HCT116 (cell line): ENCODE measurements around the gene FBXO40. TPM values are rescaled to one million over a fixed set of nuclear protein-coding genes. Genes with fewer than 3 reads are reported as not detected.

ENCODE experiments used
- ATAC-seq: fragments of 200-7000 bp; cut with Tn5 transposase; 2 replicates; pipeline ENCODE4 v1.9.1; 2020; ENCODE audit warnings: mild to moderate bottlenecking, moderate library complexity
- BruUV-seq: library from RNA; stranded (reverse); fragments of 400-500 nt; replicated peaks from 2 replicates; lab custom pipeline; 2021; lab: Mats Ljungman, UMichigan
- CTCF ChIA-PET: fragments of 300-600 bp; sonication (Branson Sonifier 250); formaldehyde crosslinking; loops from one replicate; lab custom pipeline; 2021; ENCODE audit warnings: antibody characterized with exemption; lab: Charles Lee
- POLR2A ChIA-PET: fragments of 300-600, 350-600 bp; sonication (Branson Sonifier 250); formaldehyde crosslinking; loops from one replicate; lab custom pipeline; 2021; ENCODE audit warnings: antibody characterized with exemption; lab: Charles Lee
- RAD21 ChIA-PET, 2 experiments: fragments of 300-600 bp; sonication (Branson Sonifier 250); formaldehyde crosslinking; loops; one replicate each; lab custom pipeline; 2023; ENCODE audit warnings: low total read pairs in 2 of 2; ENCODE audit not compliant: uncharacterized antibody in 2 of 2, unreplicated experiment in 2 of 2, low non-redundant PET in 1 of 2; lab: Charles Lee
- DNase-seq: peaks from one replicate; pipeline ENCODE4 v3.0.0-alpha.2; 2010; ENCODE audit warnings: low read depth, low spot score
- H2AFZ ChIP-seq: fragments of 200-600 bp; shearing (Covaris generic), sonication (generic); 2 replicates; pipeline ENCODE4 v1.6.1; 2017; ENCODE audit warnings: low read depth, mixed run types, mixed read lengths, antibody characterized with exemption, low read length; ENCODE audit not compliant: poor library complexity, severe bottlenecking
- H3K27ac ChIP-seq: 2 replicates; pipeline ENCODE4 v1.5.1; 2012; ENCODE audit warnings: low read depth, low read length
- H3K27me3 ChIP-seq: fragments of 200-600 bp; sonication (generic); 2 replicates; pipeline ENCODE4 v1.6.1; 2016; ENCODE audit warnings: mixed run types, low read length, mixed read lengths; ENCODE audit not compliant: insufficient read depth
- H3K36me3 ChIP-seq, 2 experiments: fragments of 200-500 bp in 1 of 2; fragments of 200-600 bp in 1 of 2; sonication (Bioruptor generic) in 1 of 2; sonication (generic) in 1 of 2; 2 replicates each; pipeline versions ENCODE4 v1.5.1 to v1.6.1; 2014 to 2016; ENCODE audit warnings: low read length in 2 of 2, inconsistent platforms in 1 of 2, mixed read lengths in 1 of 2, mixed run types in 1 of 2; ENCODE audit not compliant: insufficient read depth in 2 of 2, control insufficient read depth in 1 of 2
- H3K4me1 ChIP-seq, 2 experiments: fragments of 200-600 bp in 1 of 2; sonication (generic) in 1 of 2; 2 replicates each; pipeline versions ENCODE4 v1.5.1 to v1.6.1; 2012 to 2017; ENCODE audit warnings: low read length in 2 of 2, inconsistent platforms in 1 of 2, mild to moderate bottlenecking in 1 of 2, mixed read lengths in 1 of 2, mixed run types in 1 of 2, moderate library complexity in 1 of 2; ENCODE audit not compliant: insufficient read depth in 2 of 2, control insufficient read depth in 1 of 2
- H3K4me2 ChIP-seq: fragments of 200-600 bp; sonication (generic); 2 replicates; pipeline ENCODE4 v1.6.1; 2017; ENCODE audit warnings: mixed run types, low read length, mixed read lengths
- H3K4me3 ChIP-seq, 2 experiments: fragments of 200-600 bp in 1 of 2; sonication (generic) in 1 of 2; replicated peaks in 1 of 2; 2 replicates each; pipeline ENCODE4 v1.5.1; 2011 to 2016; ENCODE audit warnings: low read length in 2 of 2, control low read depth in 1 of 2, low read depth in 1 of 2, mild to moderate bottlenecking in 1 of 2, mixed read lengths in 1 of 2, mixed run types in 1 of 2
- H3K79me2 ChIP-seq: fragments of 200-600 bp; sonication (generic); 2 replicates; pipeline ENCODE4 v1.6.1; 2017; ENCODE audit warnings: mild to moderate bottlenecking, mixed run types, low read length, moderate library complexity, mixed read lengths; ENCODE audit not compliant: insufficient read depth
- H3K9ac ChIP-seq: fragments of 200-600 bp; sonication (generic); 2 replicates; pipeline ENCODE4 v1.6.1; 2016; ENCODE audit warnings: low read length, mixed read lengths
- H3K9me2 ChIP-seq: fragments of 200-600 bp; sonication (generic), shearing (Covaris generic); 2 replicates; pipeline ENCODE4 v1.6.1; 2017; ENCODE audit warnings: mixed run types, mild to moderate bottlenecking, moderate library complexity; ENCODE audit not compliant: insufficient read depth
- H3K9me3 ChIP-seq, 2 experiments: fragments of 200-500 bp in 1 of 2; fragments of 200-600 bp in 1 of 2; sonication (Bioruptor generic) in 1 of 2; sonication (generic) in 1 of 2; 2 replicates each; pipeline ENCODE4 v1.6.1; 2014 to 2017; ENCODE audit warnings: low read length in 2 of 2, mixed read lengths in 2 of 2, inconsistent platforms in 1 of 2, low read depth in 1 of 2, mild to moderate bottlenecking in 1 of 2, mixed run types in 1 of 2, moderate library complexity in 1 of 2; ENCODE audit not compliant: control insufficient read depth in 1 of 2, insufficient read depth in 1 of 2
- H4K20me1 ChIP-seq: fragments of 200-600 bp; sonication (generic), shearing (Covaris generic); 2 replicates; pipeline ENCODE4 v1.6.1; 2017; ENCODE audit warnings: mixed run types, mild to moderate bottlenecking, moderate library complexity; ENCODE audit not compliant: insufficient read depth
- CBX3 ChIP-seq: IDR thresholded peaks from 2 replicates; pipeline ENCODE4 v1.6.1; 2012; ENCODE audit warnings: low read depth
- CEBPB ChIP-seq: IDR thresholded peaks from 2 replicates; pipeline ENCODE4 v1.6.1; 2012; ENCODE audit warnings: low read depth
- CTCF ChIP-seq, 3 experiments: fragments of 200-600 bp in 1 of 3; sonication (generic) in 1 of 3; IDR thresholded peaks in 2 of 3; conservative IDR thresholded peaks in 1 of 3; 2 replicates each; pipeline ENCODE4 v1.5.1; 2012 to 2017; ENCODE audit warnings: low read depth in 2 of 3, low read length in 2 of 3, antibody characterized with exemption in 1 of 3, borderline replicate concordance in 1 of 3, control low read depth in 1 of 3, mild to moderate bottlenecking in 1 of 3, mixed read lengths in 1 of 3, mixed run types in 1 of 3, moderate library complexity in 1 of 3; ENCODE audit not compliant: insufficient read depth in 1 of 3
- EGR1 ChIP-seq: IDR thresholded peaks from 2 replicates; pipeline ENCODE4 v1.6.1; 2012; ENCODE audit warnings: low read depth
- ELF1 ChIP-seq: IDR thresholded peaks from 2 replicates; pipeline ENCODE4 v1.6.1; 2012; ENCODE audit warnings: low read depth, borderline replicate concordance
- EZH2 ChIP-seq: fragments of 200-600 bp; sonication (generic); IDR thresholded peaks from 2 replicates; pipeline ENCODE4 v1.6.1; 2017; ENCODE audit warnings: antibody characterized with exemption, mixed run types
- FOSL1 ChIP-seq: IDR thresholded peaks from 2 replicates; pipeline ENCODE4 v1.6.1; 2012; ENCODE audit warnings: low read depth
- MAX ChIP-seq: IDR thresholded peaks from 2 replicates; pipeline ENCODE4 v1.6.1; 2012
- POLR2A ChIP-seq: IDR thresholded peaks from 2 replicates; pipeline ENCODE4 v1.7.0; 2011; ENCODE audit warnings: borderline replicate concordance; ENCODE audit not compliant: insufficient read depth, insufficient read length; ENCODE audit errors: extremely low read depth
- POLR2AphosphoS5 ChIP-seq: IDR thresholded peaks from 2 replicates; pipeline ENCODE4 v1.6.1; 2011; ENCODE audit warnings: mild to moderate bottlenecking, low read depth, low read length, moderate library complexity
- RAD21 ChIP-seq: IDR thresholded peaks from 2 replicates; pipeline ENCODE4 v1.6.1; 2012; ENCODE audit warnings: low read depth, mild to moderate bottlenecking
- SIN3A ChIP-seq: IDR thresholded peaks from 2 replicates; pipeline ENCODE4 v1.6.1; 2012; ENCODE audit warnings: low read depth
- SP1 ChIP-seq: IDR thresholded peaks from 2 replicates; pipeline ENCODE4 v1.6.1; 2012; ENCODE audit warnings: low read depth
- SRF ChIP-seq: IDR thresholded peaks from 2 replicates; pipeline ENCODE4 v1.6.1; 2012; ENCODE audit warnings: low read depth
- TCF7L2 ChIP-seq: IDR thresholded peaks from 2 replicates; pipeline ENCODE4 v1.7.0; 2011; ENCODE audit warnings: borderline replicate concordance, inconsistent platforms; ENCODE audit not compliant: insufficient read depth, insufficient read length; ENCODE audit errors: extremely low read depth
- YY1 ChIP-seq: IDR thresholded peaks from 2 replicates; pipeline ENCODE4 v1.6.1; 2011; ENCODE audit warnings: low read length, low read depth, moderate library complexity, mild to moderate bottlenecking; ENCODE audit not compliant: insufficient replicate concordance; ENCODE audit errors: extremely low read depth
- ZFX ChIP-seq: fragments of 450-650 bp; IDR thresholded peaks from 2 replicates; pipeline ENCODE4 v1.6.1; 2017
- ZNF274 ChIP-seq: fragments of 200-500 bp; sonication (Bioruptor generic); IDR thresholded peaks from 2 replicates; pipeline ENCODE4 v1.6.1; 2014; ENCODE audit warnings: mild to moderate bottlenecking, low read depth, low read length, inconsistent platforms
- intact Hi-C: fragments of 100-400 bp; cut with micrococcal nuclease; formaldehyde crosslinking; loops from 2 replicates; pipeline ENCODE4 v1.10.0; 2022
- total RNA-seq: library from RNA; stranded (reverse); gene quantifications from one replicate; pipeline ENCODE4 v1.2.1, GENCODE V29; 2021; ENCODE audit not compliant: unreplicated experiment
- TF ChIP-seq, protein P1 (sequence below): IDR thresholded peaks from 2 replicates; pipeline ENCODE4 v1.6.1; 2011; ENCODE audit warnings: mild to moderate bottlenecking, low read length, moderate library complexity; ENCODE audit not compliant: insufficient replicate concordance; ENCODE audit errors: extremely low read depth

Gene FBXO40
- total RNA-seq, 1 experiment from 2014 or later, result not detected

- no peak for TF ChIP-seq RAD21
- TF ChIP-seq, all 23 proteins: peak for 0
These were observed 56.5 kb downstream of the FBXO40 start (continued) for GRCh38 chr3:121649645-121650044.

- RAD21 ChIA-PET, result no interaction called here
- TF ChIP-seq ZNF274 (no peak), POLR2AphosphoS5 (no peak), CEBPB (no peak), RAD21 (no peak), MAX (no peak), ZFX (no peak), ELF1 (no peak), CBX3 (no peak), SIN3A (no peak), TCF7L2 (no peak), YY1 (no peak), FOSL1 (no peak), EZH2 (no peak), EGR1 (no peak), POLR2A (no peak), SRF (no peak), SP1 (no peak), CTCF (IDR thresholded peaks at IDR 0.05 in 2 of 3, conservative IDR thresholded peaks at IDR 0.05 in 1 of 3; ENCODE audit: borderline replicate concordance in 1 of 3, insufficient read depth in 1 of 3, low read depth in 2 of 3, low read length in 2 of 3) (no peak)
- TF ChIP-seq, protein P1, sequence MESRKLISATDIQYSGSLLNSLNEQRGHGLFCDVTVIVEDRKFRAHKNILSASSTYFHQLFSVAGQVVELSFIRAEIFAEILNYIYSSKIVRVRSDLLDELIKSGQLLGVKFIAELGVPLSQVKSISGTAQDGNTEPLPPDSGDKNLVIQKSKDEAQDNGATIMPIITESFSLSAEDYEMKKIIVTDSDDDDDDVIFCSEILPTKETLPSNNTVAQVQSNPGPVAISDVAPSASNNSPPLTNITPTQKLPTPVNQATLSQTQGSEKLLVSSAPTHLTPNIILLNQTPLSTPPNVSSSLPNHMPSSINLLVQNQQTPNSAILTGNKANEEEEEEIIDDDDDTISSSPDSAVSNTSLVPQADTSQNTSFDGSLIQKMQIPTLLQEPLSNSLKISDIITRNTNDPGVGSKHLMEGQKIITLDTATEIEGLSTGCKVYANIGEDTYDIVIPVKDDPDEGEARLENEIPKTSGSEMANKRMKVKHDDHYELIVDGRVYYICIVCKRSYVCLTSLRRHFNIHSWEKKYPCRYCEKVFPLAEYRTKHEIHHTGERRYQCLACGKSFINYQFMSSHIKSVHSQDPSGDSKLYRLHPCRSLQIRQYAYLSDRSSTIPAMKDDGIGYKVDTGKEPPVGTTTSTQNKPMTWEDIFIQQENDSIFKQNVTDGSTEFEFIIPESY, result no peak
- CTCF ChIA-PET, result no interaction called here
- no peaks in the 10 kb centered on the region for H3K79me2 ChIP-seq
- no peaks in the 10 kb centered on the region for H3K9me3 ChIP-seq
- H3K4me1 ChIP-seq, result peaks cover 0 to 4% of the 10 kb centered on the region in 2 experiments; a peak in 1 of 4 replicates
- no peak overlapping the region for H3K27ac ChIP-seq
- intact Hi-C loops, result no loop called here
- no peaks in the 10 kb centered on the region for H3K9me2 ChIP-seq
- H4K20me1 ChIP-seq, result no peaks in the 10 kb centered on the region
- no peak overlapping the region for H3K4me2 ChIP-seq
- BruUV-seq, result no TSS peak
- ATAC-seq (no peak), DNase-seq (no peak)
- POLR2A ChIA-PET, result no interaction called here
- H3K27me3 ChIP-seq, result no peaks in the 10 kb centered on the region
- no peak overlapping the region for H3K4me3 ChIP-seq
- H3K9ac ChIP-seq, result no peak overlapping the region
- H2AFZ ChIP-seq, result no peak overlapping the region
- no peaks in the 10 kb centered on the region for H3K36me3 ChIP-seq
These were observed 58.5 kb downstream of the FBXO40 start for GRCh38 chr3:121651684-121652083.
